ENCODE data around the gene LYRM9.
"Not testable (repeated sequence)": the region's sequence is repeated elsewhere in the genome, so short reads cannot be mapped to it uniquely, and the experiment has no call there.

The LYRM9 gene

DNA sequence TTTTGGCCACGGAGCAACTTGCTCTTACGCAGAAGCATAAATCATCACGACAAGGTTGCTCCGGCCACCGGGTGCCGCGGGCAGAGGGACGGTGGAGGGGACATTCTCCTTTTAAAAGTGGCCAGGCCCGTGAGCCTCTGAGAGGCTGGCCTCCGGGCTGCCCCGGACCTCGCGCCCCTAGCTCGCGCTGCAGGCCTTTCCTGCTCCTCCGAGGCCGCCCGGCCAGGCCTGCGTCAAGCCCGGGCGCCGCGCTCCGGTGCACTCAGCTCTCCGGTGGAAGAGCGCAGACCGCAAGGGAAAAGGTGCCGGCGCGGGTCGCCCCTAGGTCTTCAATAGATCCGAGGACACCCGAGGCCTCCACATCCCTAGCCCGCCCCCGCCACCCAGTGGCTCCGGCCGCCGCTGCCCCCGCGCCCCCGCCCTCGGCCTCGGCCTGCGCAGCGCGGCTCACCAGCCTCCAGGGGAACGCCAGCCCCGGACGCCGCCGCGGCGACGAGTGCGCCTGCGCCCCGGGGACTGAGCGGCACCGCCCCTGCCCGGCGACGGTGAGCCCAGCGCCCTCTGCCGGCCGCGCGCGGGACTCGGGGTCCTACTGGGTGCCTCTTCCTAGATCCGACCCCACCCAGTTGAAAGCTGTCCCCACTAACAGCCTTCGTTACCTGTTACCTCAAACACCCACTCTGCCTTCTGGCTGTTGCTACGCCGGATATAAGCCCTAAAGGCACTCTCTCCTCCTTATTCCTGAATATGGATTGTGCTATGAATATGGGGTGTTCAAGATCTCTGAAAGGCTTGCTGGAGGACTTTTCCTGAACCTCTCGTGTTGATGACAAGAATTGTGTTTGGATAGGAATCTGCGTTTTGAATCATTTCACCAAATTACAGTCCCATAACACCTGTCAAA is at the start of gene LYRM9:
Gene LYRM9, minus strand, starts transcription at position 500 of the 904 bp plus-strand sequence. CDS start 10,671 bp downstream, outside the sequence.
- DNase-seq (ENCODE audit: low read depth, low spot score) = peak; percentile 12
- H3K27ac ChIP-seq = no peak within 1 kb of the TSS

GRCh38 chr17:27940503-27941428 is 47.6 kb upstream of the LYRM9 start:
- no peak overlapping the region for H3K27ac ChIP-seq

DNA sequence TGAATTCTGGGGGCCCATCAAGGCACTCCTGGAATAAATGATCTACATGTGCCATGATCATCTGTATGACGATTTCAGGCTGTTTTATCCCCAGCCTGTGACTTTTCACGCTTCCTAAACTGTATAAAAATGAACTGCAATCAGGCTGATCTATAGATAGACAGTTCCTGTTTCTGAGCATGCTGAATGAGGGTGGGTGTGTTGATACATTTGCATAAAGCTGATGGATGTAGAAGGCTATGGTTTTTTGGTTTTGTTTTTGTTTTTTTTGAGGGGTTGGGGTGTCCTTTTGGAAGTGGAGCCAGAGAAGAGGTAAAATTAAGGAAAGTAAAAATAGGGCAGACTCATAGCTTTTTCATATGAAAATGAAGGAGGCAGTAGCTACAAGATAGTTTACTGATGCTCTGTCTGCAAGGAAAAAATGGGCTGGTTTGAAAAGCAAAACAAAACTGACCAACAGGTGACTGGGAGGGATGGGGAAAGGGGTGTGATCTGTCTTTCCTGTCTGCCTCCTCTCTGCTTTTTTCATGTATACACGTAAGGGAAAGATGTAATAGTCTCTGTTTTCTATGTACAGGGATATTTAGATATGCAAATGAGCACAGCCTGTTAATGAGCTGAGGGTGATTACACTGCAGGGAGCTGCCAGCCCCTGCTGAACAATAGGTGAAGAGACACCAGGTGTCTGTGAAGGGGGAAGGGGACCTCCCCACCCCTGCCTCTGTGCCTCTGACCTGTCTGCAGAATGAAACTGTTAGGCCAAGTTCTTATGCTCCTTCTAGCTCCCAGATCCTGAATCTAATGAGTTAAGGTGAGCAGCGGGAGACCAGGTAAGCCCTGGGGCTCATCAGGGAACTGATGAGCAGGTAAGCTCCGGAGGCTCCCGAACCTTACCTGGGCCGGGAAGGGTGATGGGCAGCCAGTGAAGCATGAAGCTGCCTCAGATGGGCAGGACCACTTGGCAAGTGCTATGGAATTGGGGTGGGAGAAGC is 46.6 kb upstream of the LYRM9 start:
- no peak overlapping the region for H3K27ac ChIP-seq
- no peak for DNase-seq (ENCODE audit: low read depth, low spot score)

More at GRCh38 chr17:27940503-27941428, 47.6 kb upstream of the LYRM9 start:
- no peak for DNase-seq (ENCODE audit: low read depth, low spot score)

- DNase-seq (ENCODE audit: low read depth, low spot score) = no peak
- no peak overlapping the region for H3K27ac ChIP-seq
Measured at GRCh38 chr17:27938864-27939263, 45.7 kb upstream of the LYRM9 start.

DNA sequence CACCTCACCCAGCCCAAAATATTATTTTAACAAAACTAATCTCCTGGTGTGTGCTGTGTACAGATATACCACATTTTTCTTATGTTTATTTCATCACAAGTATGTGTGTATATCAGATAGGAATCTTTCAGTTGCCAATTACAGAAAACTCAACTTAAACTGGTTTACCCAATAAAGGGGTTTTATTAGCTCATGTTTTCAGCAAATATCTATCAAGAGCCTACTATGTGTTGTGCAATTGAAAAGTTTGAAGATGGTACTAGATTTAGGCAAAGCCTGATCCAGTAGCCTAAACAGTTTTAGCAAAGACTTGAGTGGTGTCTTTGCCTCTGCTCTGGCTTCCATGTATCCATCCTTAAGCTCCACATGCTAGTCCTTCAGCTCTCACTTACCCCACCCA is 45.1 kb upstream of the LYRM9 start:
- no peak overlapping the region for H3K27ac ChIP-seq

DNA sequence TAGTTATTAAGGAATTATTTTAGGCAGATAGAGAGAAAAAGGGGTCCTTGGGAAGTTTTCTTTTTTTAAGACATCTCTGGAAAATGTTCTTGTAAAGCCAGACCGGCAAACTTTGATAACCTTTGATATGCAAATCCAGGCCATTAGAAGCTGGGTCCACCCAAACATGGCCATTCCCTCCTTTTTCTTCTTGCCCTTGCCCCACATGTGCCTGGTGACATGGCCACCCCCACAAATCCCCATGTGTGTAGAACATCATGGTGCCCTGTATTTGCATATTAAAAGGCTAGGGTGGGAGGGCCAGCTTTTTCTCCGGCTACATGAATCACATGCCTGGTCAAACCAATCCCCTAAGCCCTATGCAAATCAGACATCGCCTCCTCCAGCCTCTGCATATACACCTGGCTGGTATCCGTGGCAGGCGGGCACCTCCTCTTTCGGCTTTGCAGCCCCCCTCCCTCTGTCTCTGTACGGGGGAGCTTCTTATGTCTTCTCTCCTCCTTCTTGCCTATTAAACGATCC is 43.9 kb upstream of the LYRM9 start:
- H3K27ac ChIP-seq = no peak overlapping the region
- no peak for DNase-seq (ENCODE audit: low read depth, low spot score)

More for the DNA sequence above, 45.1 kb upstream of the LYRM9 start:
- DNase-seq (ENCODE audit: low read depth, low spot score) = no peak

DNA sequence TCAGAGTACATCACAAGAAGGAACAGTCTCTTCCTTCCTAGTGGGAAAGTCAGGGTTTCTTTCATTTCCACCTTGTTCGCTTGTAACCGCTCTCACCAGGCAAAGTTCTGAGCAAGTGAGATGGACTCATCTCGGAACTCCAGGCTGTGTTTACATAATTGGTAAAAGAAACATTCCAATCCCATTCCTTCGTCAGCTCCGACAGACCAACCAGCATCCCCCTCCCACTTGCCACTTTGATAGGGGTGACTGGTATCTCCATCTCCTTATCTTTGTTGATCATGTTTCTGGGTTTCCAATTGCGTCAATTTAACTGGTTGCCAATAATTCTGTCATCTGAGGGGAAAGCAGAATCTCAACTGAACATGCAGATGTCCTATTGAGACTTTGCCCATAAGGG is 36.8 kb upstream of the LYRM9 start:
- DNase-seq (ENCODE audit: low read depth, low spot score) = no peak
- H3K27ac ChIP-seq = no peak overlapping the region

DNA sequence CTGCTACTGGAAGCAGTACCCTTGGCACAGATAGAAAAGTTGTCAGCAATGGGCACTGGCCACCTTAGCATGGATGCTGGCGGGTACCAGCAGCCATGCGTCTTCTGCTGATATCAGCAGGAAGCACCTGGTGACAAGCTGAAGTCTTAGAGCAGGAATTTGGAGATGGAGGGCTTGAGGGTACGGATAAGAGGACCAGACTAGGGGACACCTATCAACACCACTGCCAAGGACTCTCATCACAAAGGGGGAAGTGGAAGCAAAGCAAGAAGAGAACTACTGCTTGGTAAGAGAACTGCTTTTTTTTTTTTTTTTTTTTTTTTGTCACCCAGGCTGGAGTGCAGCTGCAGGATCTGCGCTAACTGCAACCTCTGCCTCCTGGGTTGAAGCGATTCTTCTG is 35.4 kb upstream of the LYRM9 start:
- DNase-seq (ENCODE audit: low read depth, low spot score) = no peak
- H3K27ac ChIP-seq = no peak overlapping the region

GRCh38 chr17:27927781-27928180 is 34.6 kb upstream of the LYRM9 start:
- H3K27ac ChIP-seq = no peak overlapping the region
- no peak for DNase-seq (ENCODE audit: low read depth, low spot score)

DNA sequence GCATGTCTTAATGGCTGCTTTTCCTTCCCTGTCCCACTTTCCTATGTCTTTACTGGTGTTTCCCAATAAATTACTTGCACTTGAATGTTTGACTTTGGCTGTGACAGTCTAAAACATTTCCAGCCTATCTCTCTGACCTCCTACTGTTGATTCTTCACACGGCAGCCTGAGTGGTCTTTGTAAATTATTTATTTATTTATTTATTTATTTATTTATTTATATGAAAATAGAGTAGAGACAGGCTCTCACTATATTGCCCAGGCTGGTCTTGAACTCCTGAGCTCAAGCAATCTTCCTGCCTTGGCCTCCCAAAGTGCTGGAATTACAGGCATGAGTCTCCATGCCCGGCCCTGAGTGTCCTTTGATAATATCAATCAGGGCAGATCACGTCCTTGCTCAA is 28.4 kb upstream of the LYRM9 start:
- no peak overlapping the region for H3K27ac ChIP-seq
- no peak for DNase-seq (ENCODE audit: low read depth, low spot score)

DNA sequence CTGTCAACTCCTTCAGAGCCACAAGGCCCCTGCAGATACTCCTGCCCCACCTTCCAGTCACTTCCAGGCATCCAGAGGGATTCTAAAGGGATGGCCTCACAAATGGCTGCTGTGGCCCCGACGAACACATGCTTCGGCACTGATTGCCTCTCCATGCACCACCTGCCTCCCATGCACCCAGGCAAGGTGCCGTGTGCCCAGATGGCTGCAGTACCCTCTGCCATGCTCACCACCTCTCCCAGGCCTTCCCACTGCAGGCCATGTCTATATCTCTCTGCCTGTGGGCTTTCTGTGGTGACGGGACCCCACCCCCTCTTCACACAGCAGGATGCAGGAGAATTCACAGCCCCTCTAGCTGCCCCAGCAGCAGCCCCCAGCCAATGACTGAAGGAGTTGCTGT is 27.9 kb upstream of the LYRM9 start:
- DNase-seq (ENCODE audit: low read depth, low spot score) = no peak
- no peak overlapping the region for H3K27ac ChIP-seq

- DNase-seq (ENCODE audit: low read depth, low spot score) = no peak
- no peak overlapping the region for H3K27ac ChIP-seq
Measured at GRCh38 chr17:27920569-27920968, 27.4 kb upstream of the LYRM9 start.

GRCh38 chr17:27919079-27919478 is 25.9 kb upstream of the LYRM9 start:
- H3K27ac ChIP-seq = no peak overlapping the region
- DNase-seq (ENCODE audit: low read depth, low spot score) = no peak

DNA sequence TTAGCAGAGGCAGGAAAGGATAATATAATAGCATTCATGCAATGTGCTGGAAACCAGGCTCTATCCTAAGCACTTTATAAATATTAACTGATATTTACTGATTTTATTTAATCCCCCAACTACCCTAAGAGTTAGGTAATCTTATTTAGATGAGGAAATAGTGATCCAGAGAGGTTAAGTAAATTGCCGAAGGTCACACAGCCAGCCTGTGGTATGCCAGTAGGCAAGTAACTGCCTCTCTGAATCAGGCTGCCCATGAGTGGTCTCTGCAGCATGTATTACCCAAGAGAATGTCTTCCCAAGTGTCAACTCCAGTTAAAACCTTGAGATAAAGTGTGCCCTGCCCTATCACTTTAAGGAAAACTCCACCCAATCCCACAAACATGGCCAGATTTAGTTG is 25.3 kb upstream of the LYRM9 start:
- DNase-seq (ENCODE audit: low read depth, low spot score) = no peak

GRCh38 chr17:27917000-27917399 is 23.8 kb upstream of the LYRM9 start:
- H3K27ac ChIP-seq = no peak overlapping the region
- no peak for DNase-seq (ENCODE audit: low read depth, low spot score)

More for the DNA sequence above, 25.3 kb upstream of the LYRM9 start:
- no peak overlapping the region for H3K27ac ChIP-seq

GRCh38 chr17:27915709-27916108 is 22.5 kb upstream of the LYRM9 start:
- H3K27ac ChIP-seq = no peak overlapping the region
- DNase-seq (ENCODE audit: low read depth, low spot score) = no peak

- H3K27ac ChIP-seq = no peak overlapping the region
- DNase-seq (ENCODE audit: low read depth, low spot score) = no peak
Measured at GRCh38 chr17:27914382-27914781, 21.2 kb upstream of the LYRM9 start.

GRCh38 chr17:27912964-27913363 is 19.8 kb upstream of the LYRM9 start:
- no peak for DNase-seq (ENCODE audit: low read depth, low spot score)
- H3K27ac ChIP-seq = no peak overlapping the region

GRCh38 chr17:27912299-27912698 is 19.1 kb upstream of the LYRM9 start:
- not testable (repeated sequence) for H3K27ac ChIP-seq

More at GRCh38 chr17:27912299-27912698, 19.1 kb upstream of the LYRM9 start:
- not testable (repeated sequence) for DNase-seq (ENCODE audit: low read depth, low spot score)
